ENCODE measurements around the gene SECISBP2. TPM values are rescaled to one million over a fixed set of nuclear protein-coding genes. Genes with fewer than 3 reads are reported as not detected.

SECISBP2 gene
- total RNA-seq, 1 donor: 30.8 TPM

DNA sequence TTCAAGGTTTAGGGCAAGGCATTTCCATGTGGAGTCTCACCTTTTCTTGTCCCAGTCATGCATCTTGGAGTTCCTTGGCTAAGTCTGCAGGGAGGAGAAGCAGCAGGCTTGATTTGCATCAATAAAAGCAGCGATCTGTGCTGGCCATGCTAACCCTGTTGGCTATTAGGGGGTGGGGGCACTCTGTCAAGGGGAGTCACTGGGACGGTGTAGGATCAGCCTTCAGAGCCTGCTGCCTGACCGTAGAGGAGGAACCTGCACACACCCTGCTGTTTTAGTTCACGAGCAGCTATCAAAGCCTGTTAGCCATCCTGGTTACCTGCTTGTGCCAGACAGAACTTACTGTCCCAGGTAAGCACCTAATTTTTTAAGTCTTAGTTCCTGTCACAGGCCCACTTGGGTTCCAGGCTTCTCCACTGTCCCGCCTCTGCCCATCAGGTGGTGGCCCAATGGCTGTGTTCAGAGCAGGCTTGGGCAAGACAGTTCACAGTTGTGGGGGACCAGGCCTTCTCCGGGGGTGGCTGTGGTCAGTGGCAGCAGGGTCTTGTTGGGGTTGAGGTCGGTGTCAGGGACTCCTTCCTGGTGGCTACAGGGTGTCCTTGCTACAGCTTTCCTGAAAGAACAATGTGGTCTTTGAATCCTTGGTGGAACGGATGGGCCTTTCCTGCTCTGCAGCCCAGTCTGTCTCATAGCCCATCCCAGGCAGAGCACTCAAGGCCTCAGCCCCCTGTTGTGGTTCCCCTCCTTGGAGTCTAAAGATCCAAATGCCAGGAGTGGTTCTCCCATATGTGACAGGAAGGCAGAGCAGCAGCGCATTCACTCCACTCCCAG lies 43.7 kb downstream of the SECISBP2 start:
- no peak overlapping the region for H2AFZ ChIP-seq (ENCODE audit: low read length)
- H3K9me3 ChIP-seq (ENCODE audit: low read depth, low read length): no peaks in the 10 kb centered on the region
- H3K79me2 ChIP-seq (ENCODE audit: insufficient read depth, low read length): no peaks in the 10 kb centered on the region
- H3K27ac ChIP-seq (ENCODE audit: low read depth, low read length): no peak overlapping the region
- H3K36me3 ChIP-seq (ENCODE audit: insufficient read depth, low read length): peaks cover 44% of the 10 kb centered on the region
- TF ChIP-seq, protein P1, sequence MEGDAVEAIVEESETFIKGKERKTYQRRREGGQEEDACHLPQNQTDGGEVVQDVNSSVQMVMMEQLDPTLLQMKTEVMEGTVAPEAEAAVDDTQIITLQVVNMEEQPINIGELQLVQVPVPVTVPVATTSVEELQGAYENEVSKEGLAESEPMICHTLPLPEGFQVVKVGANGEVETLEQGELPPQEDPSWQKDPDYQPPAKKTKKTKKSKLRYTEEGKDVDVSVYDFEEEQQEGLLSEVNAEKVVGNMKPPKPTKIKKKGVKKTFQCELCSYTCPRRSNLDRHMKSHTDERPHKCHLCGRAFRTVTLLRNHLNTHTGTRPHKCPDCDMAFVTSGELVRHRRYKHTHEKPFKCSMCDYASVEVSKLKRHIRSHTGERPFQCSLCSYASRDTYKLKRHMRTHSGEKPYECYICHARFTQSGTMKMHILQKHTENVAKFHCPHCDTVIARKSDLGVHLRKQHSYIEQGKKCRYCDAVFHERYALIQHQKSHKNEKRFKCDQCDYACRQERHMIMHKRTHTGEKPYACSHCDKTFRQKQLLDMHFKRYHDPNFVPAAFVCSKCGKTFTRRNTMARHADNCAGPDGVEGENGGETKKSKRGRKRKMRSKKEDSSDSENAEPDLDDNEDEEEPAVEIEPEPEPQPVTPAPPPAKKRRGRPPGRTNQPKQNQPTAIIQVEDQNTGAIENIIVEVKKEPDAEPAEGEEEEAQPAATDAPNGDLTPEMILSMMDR (IDR thresholded peaks at IDR 0.05; ENCODE audit: extremely low read depth, low read depth, low read length): no peak
- peak; percentile 50 for DNase-seq (ENCODE audit: insufficient read length, low spot score, missing footprints)
- H4K20me1 ChIP-seq (ENCODE audit: insufficient read depth, low read length): no peaks in the 10 kb centered on the region
- H3K4me3 ChIP-seq (ENCODE audit: insufficient read depth, low read length): no peak overlapping the region
- no peak overlapping the region for H3K4me2 ChIP-seq (ENCODE audit: insufficient read depth, low read length)
- no peaks in the 10 kb centered on the region for H3K4me1 ChIP-seq (ENCODE audit: insufficient read depth, low read length)
- no peaks in the 10 kb centered on the region for H3K27me3 ChIP-seq (ENCODE audit: insufficient read depth, low read length)

DNA sequence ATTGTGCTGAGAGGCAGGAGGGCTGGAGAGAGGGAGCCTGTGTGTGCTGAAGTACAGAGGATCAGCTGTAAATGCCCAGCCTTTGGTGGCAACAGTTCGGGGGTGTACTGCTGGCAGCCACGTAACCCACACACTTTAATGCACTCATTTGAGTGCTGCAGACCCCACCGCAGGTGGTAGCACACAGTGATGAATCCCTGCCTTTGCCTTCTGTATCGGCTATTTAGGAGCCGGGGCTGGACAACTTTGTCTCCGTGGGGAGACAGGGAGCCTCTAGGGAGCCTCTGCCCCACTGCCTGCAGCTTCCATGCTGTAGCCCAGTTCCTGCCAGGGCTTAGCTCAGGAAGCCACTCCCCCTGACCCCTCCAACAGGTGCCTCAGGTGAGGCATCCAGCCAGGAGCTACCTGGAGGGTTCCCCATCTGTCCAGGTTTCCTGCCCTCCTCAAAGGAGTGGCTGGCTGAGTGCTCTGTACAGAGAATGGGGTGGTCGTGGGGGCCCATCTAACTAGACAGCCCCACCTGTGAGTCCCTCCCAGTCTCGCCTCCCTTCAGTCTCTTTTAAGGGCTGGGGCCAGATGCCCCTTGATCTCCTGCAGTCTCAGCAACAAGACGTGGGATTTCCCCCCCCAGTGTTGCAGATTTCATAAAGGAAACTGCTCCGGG lies 44.5 kb downstream of the SECISBP2 start:
- Histone ChIP-seq H3K27ac (ENCODE audit: low read depth, low read length) (no peak overlapping the region), H3K4me1 (ENCODE audit: insufficient read depth, low read length) (no peaks in the 10 kb centered on the region), H3K27me3 (ENCODE audit: insufficient read depth, low read length) (no peaks in the 10 kb centered on the region), H3K36me3 (ENCODE audit: insufficient read depth, low read length) (peaks cover 36% of the 10 kb centered on the region), H3K9me3 (ENCODE audit: low read depth, low read length) (no peaks in the 10 kb centered on the region), H4K20me1 (ENCODE audit: insufficient read depth, low read length) (no peaks in the 10 kb centered on the region), H3K4me2 (ENCODE audit: insufficient read depth, low read length) (no peak overlapping the region), H3K79me2 (ENCODE audit: insufficient read depth, low read length) (no peaks in the 10 kb centered on the region), H3K4me3 (ENCODE audit: insufficient read depth, low read length) (no peak overlapping the region), H2AFZ (ENCODE audit: low read length) (no peak overlapping the region)
- peak; percentile 38 for DNase-seq (ENCODE audit: insufficient read length, low spot score, missing footprints)
- TF ChIP-seq, protein P1 (IDR thresholded peaks at IDR 0.05; ENCODE audit: extremely low read depth, low read depth, low read length): no peak

GRCh38 chr9:89363311-89363670 lies 45.0 kb downstream of the SECISBP2 start:
- H2AFZ ChIP-seq (ENCODE audit: low read length): no peak overlapping the region
- no peaks in the 10 kb centered on the region for H3K9me3 ChIP-seq (ENCODE audit: low read depth, low read length)
- no peaks in the 10 kb centered on the region for H3K4me1 ChIP-seq (ENCODE audit: insufficient read depth, low read length)
- H3K4me2 ChIP-seq (ENCODE audit: insufficient read depth, low read length): no peak overlapping the region
- no peak overlapping the region for H3K4me3 ChIP-seq (ENCODE audit: insufficient read depth, low read length)
- H3K27me3 ChIP-seq (ENCODE audit: insufficient read depth, low read length): no peaks in the 10 kb centered on the region
- H3K36me3 ChIP-seq (ENCODE audit: insufficient read depth, low read length): peaks cover 33% of the 10 kb centered on the region
- peak; percentile 38 for DNase-seq (ENCODE audit: insufficient read length, low spot score, missing footprints)
- H4K20me1 ChIP-seq (ENCODE audit: insufficient read depth, low read length): no peaks in the 10 kb centered on the region
- H3K79me2 ChIP-seq (ENCODE audit: insufficient read depth, low read length): no peaks in the 10 kb centered on the region
- H3K27ac ChIP-seq (ENCODE audit: low read depth, low read length): no peak overlapping the region
- TF ChIP-seq, protein P1 (IDR thresholded peaks at IDR 0.05; ENCODE audit: extremely low read depth, low read depth, low read length): no peak
